ENCODE results near the gene LYPD4. TPM values are rescaled to one million over a fixed set of nuclear protein-coding genes. Genes with fewer than 3 reads are reported as not detected.

Gene LYPD4
- total RNA-seq, 1 donor from 2014 or later, result not detected

GRCh38 chr19:41851456-41851855 is 7.0 kb upstream of the LYPD4 start:
- DNase-seq (ENCODE audit: low read depth in 2 of 2), result no peak

- no peak for DNase-seq (ENCODE audit: low read depth in 2 of 2)
Measured at GRCh38 chr19:41850381-41850780, 5.9 kb upstream of the LYPD4 start.

- no peak for DNase-seq (ENCODE audit: low read depth in 2 of 2)
Measured at GRCh38 chr19:41849067-41849466, 4.6 kb upstream of the LYPD4 start.

GRCh38 chr19:41848666-41849065 is 4.2 kb upstream of the LYPD4 start:
- DNase-seq (ENCODE audit: low read depth in 2 of 2), result no peak

- DNase-seq (ENCODE audit: low read depth in 2 of 2), result no peak
Measured at GRCh38 chr19:41847351-41848105, 3.0 kb upstream of the LYPD4 start.

GRCh38 chr19:41845051-41845590 is 638 bp upstream of the LYPD4 start:
- no peak for DNase-seq (ENCODE audit: low read depth in 2 of 2)

GRCh38 chr19:41845001-41845050 is 343 bp upstream of the LYPD4 start, which contains the start of gene DMRTC2:
DMRTC2 (plus strand) TSS chr19:41845042; CDS start chr19:41847429, 2,387 bp downstream.
- DNase-seq (ENCODE audit: low read depth in 2 of 2), result no peak

- no peak for DNase-seq (ENCODE audit: low read depth in 2 of 2)
Measured at GRCh38 chr19:41843371-41843770, 1.1 kb downstream of the LYPD4 start.

- no peak for DNase-seq (ENCODE audit: low read depth in 2 of 2)
Measured at GRCh38 chr19:41839211-41839610, 5.3 kb downstream of the LYPD4 start.

- DNase-seq (ENCODE audit: low read depth in 2 of 2), result no peak
Measured at GRCh38 chr19:41837981-41838708, 6.3 kb downstream of the LYPD4 start.

- DNase-seq (ENCODE audit: low read depth in 2 of 2), result peak; percentile 35 to 57
Measured at GRCh38 chr19:41821003-41821735, 23.3 kb downstream of the LYPD4 start.

- peak in 1 of 2 donors; percentile 1 for DNase-seq (ENCODE audit: low read depth in 2 of 2)
Measured at GRCh38 chr19:41816761-41817160, 27.7 kb downstream of the LYPD4 start.

GRCh38 chr19:41815301-41815700 is 29.2 kb downstream of the LYPD4 start:
- DNase-seq (ENCODE audit: low read depth in 2 of 2), result no peak

- no peak for DNase-seq (ENCODE audit: low read depth in 2 of 2)
Measured at GRCh38 chr19:41813911-41814310, 30.6 kb downstream of the LYPD4 start.

GRCh38 chr19:41811981-41812380 is 32.5 kb downstream of the LYPD4 start:
- no peak for DNase-seq (ENCODE audit: low read depth in 2 of 2)

GRCh38 chr19:41811036-41811435 is 33.4 kb downstream of the LYPD4 start:
- no peak for DNase-seq (ENCODE audit: low read depth in 2 of 2)

- DNase-seq (ENCODE audit: low read depth in 2 of 2), result no peak
Measured at GRCh38 chr19:41810301-41810700, 34.2 kb downstream of the LYPD4 start.

- DNase-seq (ENCODE audit: low read depth in 2 of 2), result no peak
Measured at GRCh38 chr19:41808663-41809566, 35.6 kb downstream of the LYPD4 start.

- DNase-seq (ENCODE audit: low read depth in 2 of 2), result no peak
Measured at GRCh38 chr19:41807176-41807575, 37.3 kb downstream of the LYPD4 start.

- DNase-seq (ENCODE audit: low read depth in 2 of 2), result no peak
Measured at GRCh38 chr19:41804336-41804735, 40.1 kb downstream of the LYPD4 start.

GRCh38 chr19:41802770-41803169 is 41.7 kb downstream of the LYPD4 start:
- no peak for DNase-seq (ENCODE audit: low read depth in 2 of 2)

GRCh38 chr19:41801792-41802211 is 42.7 kb downstream of the LYPD4 start:
- DNase-seq (ENCODE audit: low read depth in 2 of 2), result no peak
